Measurements from ENCODE around the gene VTI1A. TPM values are rescaled to one million over a fixed set of nuclear protein-coding genes. Genes with fewer than 3 reads are reported as not detected.

VTI1A gene
- total and polyA plus RNA-seq, 2 of the 13 experiments (the other 11 are each of a cell fraction or from before 2014, with no cell fraction given) = 11.7 to 32.7 TPM

- TF ChIP-seq FOXP4 (CRISPR knock-in tag; IDR thresholded peaks at IDR 0.05) = peak; percentile 92
- TF ChIP-seq ZNF567 (CRISPR knock-in tag; IDR thresholded peaks at IDR 0.05; ENCODE audit: borderline replicate concordance) = no peak
- TF ChIP-seq ZNF17 (CRISPR knock-in tag; IDR thresholded peaks at IDR 0.05) = no peak
- TF ChIP-seq ZNF883 (CRISPR knock-in tag; IDR thresholded peaks at IDR 0.05; ENCODE audit: not compliant biosample characterization) = no peak
- TF ChIP-seq CEBPG (CRISPR knock-in tag; IDR thresholded peaks at IDR 0.05) = peak; percentile 86
- no peak for TF ChIP-seq MXD4 (CRISPR knock-in tag; IDR thresholded peaks at IDR 0.05)
- TF ChIP-seq KDM1A (CRISPR knock-in tag; IDR thresholded peaks at IDR 0.05) = no peak
- no peak for TF ChIP-seq ZHX1 (CRISPR knock-in tag; IDR thresholded peaks at IDR 0.05; ENCODE audit: low read depth)
- TF ChIP-seq NFYB (CRISPR knock-in tag; IDR thresholded peaks at IDR 0.05) = no peak
- TF ChIP-seq ZNF761 (CRISPR knock-in tag; conservative IDR thresholded peaks at IDR 0.05) = 0 out of 2 replicates have a peak, but pooled peaks have one; percentile 34
- no peak for TF ChIP-seq CEBPZ (IDR thresholded peaks at IDR 0.05; ENCODE audit: low read length)
- TF ChIP-seq ZNF207 (IDR thresholded peaks at IDR 0.05; ENCODE audit: borderline replicate concordance) = no peak
- peak; percentile 63 for TF ChIP-seq ASH2L (IDR thresholded peaks at IDR 0.05; ENCODE audit: insufficient read length, low read depth, low read length)
- TF ChIP-seq KAT8 (CRISPR knock-in tag; IDR thresholded peaks at IDR 0.05) = 0 out of 2 replicates have a peak, but pooled peaks have one; percentile 26
- 0 out of 2 replicates have a peak, but pooled peaks have one; percentile 14 for TF ChIP-seq ZKSCAN8 (CRISPR knock-in tag; IDR thresholded peaks at IDR 0.05; ENCODE audit: borderline replicate concordance)
- no peak for TF ChIP-seq MAFG (CRISPR knock-in tag; IDR thresholded peaks at IDR 0.05)
- no peak for TF ChIP-seq ZNF816 (CRISPR knock-in tag; IDR thresholded peaks at IDR 0.05; ENCODE audit: borderline replicate concordance)
- peak; percentile 80 for TF ChIP-seq PAXIP1 (CRISPR knock-in tag; conservative IDR thresholded peaks at IDR 0.05)
- TF ChIP-seq WIZ (CRISPR knock-in tag; IDR thresholded peaks at IDR 0.05) = no peak
These were observed 294.9 kb downstream of the VTI1A start (continued) for GRCh38 chr10:112741830-112742402.

Measured in HepG2 (cell line).